ENCODE measurements around the gene PHOX2A.

Gene PHOX2A

GRCh38 chr11:72251614-72252013 is 7.6 kb upstream of the PHOX2A start:
- Histone ChIP-seq H3K27ac (no peak overlapping the region), H3K27me3 (peaks cover 13% of the 10 kb centered on the region), H3K4me1 (no peaks in the 10 kb centered on the region), H3K9ac (no peak overlapping the region), H3K9me3 (no peaks in the 10 kb centered on the region), H3K4me3 (no peak overlapping the region), H3K36me3 (no peaks in the 10 kb centered on the region), H4K20me1 (no peaks in the 10 kb centered on the region), H3K4me2 (no peak overlapping the region)
- TF ChIP-seq Cebpa-rat (IDR thresholded peaks at IDR 0.05), result no peak

DNA sequence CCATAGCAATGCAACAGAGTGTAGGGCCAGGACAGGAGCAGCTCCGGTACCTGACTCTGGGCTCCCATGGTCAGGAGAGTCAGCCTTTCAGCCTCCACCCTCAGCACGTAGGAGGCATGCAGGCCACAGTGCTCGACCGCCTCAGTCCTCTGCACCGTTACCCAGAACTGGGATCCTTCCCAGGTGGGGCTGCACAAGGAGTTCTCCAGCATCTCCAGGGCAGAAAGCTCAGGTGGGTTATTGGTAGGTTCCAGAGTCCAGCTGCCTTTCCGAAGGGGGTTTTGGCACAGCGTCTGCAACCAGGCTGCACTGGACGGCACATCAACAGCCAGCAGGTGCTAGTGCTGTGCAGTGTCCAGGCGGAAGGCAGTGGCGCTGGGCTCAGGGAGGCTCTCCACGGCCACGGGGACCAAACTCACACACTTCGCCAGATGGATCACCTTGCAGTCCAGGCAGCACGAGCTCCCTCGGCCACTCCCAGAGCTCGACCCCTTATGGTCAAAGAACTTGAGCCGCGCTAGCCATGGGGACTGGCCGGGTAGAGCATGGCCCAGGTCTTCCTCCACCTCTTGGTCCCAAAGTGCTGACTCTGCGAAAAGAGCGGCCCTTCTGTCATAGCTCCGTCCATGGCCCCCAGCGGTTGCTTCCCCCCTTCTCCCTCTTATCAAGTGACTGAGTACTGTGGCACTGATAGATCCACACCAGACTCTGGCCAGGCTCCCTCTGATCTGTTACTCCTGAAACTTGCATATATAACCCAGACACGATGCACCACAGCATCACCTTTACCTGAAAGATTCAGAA is 6.9 kb upstream of the PHOX2A start:
- H3K4me2 ChIP-seq, result no peak overlapping the region
- H4K20me1 ChIP-seq, result no peaks in the 10 kb centered on the region
- H3K27me3 ChIP-seq, result peaks cover 21% of the 10 kb centered on the region
- H3K9ac ChIP-seq, result no peak overlapping the region
- no peaks in the 10 kb centered on the region for H3K4me1 ChIP-seq
- H3K36me3 ChIP-seq, result no peaks in the 10 kb centered on the region
- H3K9me3 ChIP-seq, result no peaks in the 10 kb centered on the region
- no peak overlapping the region for H3K27ac ChIP-seq
- no peak overlapping the region for H3K4me3 ChIP-seq
- TF ChIP-seq Cebpa-rat (IDR thresholded peaks at IDR 0.05), result no peak

GRCh38 chr11:72249961-72250360 is 6.0 kb upstream of the PHOX2A start:
- Histone ChIP-seq H3K4me1 (no peaks in the 10 kb centered on the region), H3K9me3 (peaks cover 4% of the 10 kb centered on the region; the same call in 1 of the 2 replicates), H3K4me3 (no peak overlapping the region), H3K4me2 (no peak overlapping the region), H3K36me3 (no peaks in the 10 kb centered on the region), H3K27ac (no peak overlapping the region), H3K9ac (no peak overlapping the region), H3K27me3 (peaks cover 30% of the 10 kb centered on the region), H4K20me1 (peaks cover 4% of the 10 kb centered on the region; the same call in 1 of the 2 replicates)
- TF ChIP-seq Cebpa-rat (IDR thresholded peaks at IDR 0.05), result no peak

- TF ChIP-seq Cebpa-rat (IDR thresholded peaks at IDR 0.05), result no peak
- H3K4me3 ChIP-seq, result no peak overlapping the region
- H3K36me3 ChIP-seq, result no peaks in the 10 kb centered on the region
- no peak overlapping the region for H3K9ac ChIP-seq
- H3K4me1 ChIP-seq, result no peaks in the 10 kb centered on the region
- no peak overlapping the region for H3K4me2 ChIP-seq
- peaks cover 53% of the 10 kb centered on the region for H3K27me3 ChIP-seq
- peaks cover 4% of the 10 kb centered on the region; the same call in 1 of the 2 replicates for H4K20me1 ChIP-seq
- no peak overlapping the region for H3K27ac ChIP-seq
- peaks cover 28% of the 10 kb centered on the region for H3K9me3 ChIP-seq
These were observed 3.6 kb upstream of the PHOX2A start for GRCh38 chr11:72247584-72247983.

GRCh38 chr11:72245263-72245816 is 1.4 kb upstream of the PHOX2A start:
- Histone ChIP-seq H3K36me3 (no peaks in the 10 kb centered on the region), H3K4me2 (no peak overlapping the region), H3K27ac (no peak overlapping the region), H3K4me1 (peaks cover 6% of the 10 kb centered on the region), H3K9ac (no peak overlapping the region), H4K20me1 (peaks cover 10% of the 10 kb centered on the region), H3K4me3 (no peak overlapping the region), H3K9me3 (peaks cover 33% of the 10 kb centered on the region), H3K27me3 (peaks cover 76% of the 10 kb centered on the region)
- no peak for TF ChIP-seq Cebpa-rat (IDR thresholded peaks at IDR 0.05)

DNA sequence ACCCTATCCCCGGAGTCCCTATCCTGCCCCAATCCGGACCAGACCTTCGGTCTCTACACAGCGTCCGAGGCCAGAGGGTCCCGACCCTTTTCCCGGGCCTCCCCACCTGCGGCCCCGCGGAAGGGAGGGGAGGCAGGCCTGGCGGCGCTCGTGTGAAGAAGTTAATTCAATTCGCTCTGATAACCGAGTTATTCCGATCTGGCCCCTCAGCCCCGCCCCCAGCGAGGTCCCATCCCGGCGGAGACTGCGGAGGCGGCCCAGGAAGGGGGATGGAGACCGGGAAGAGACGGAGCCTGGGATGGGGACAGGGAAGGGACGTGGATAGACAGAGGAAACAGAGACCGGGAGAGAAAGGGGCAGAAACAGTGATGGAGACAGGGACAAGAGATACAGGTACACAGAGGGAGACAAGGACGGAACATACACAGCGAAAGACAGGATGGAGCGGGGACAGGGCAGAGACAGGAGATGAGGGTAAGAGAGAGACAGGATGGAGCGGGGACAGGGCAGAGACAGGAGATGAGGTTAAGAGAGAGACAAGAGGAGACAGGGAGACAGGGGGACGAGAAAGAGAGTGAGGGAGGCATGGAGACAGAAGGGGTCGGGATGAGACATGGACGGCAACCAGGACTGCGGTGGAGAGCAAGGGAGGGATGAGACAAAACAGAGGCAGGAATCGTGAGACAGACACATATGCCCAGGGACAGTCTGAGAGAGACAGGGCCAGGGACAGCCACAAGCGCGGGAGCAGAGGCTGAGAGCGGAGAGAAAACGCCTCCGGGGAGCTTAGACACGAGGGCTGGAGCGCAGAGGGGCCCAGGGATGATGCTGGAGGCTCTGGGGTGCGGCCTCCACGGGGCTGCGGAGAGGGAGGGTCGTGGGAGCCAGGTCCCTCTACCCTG is 636 bp upstream of the PHOX2A start:
- Histone ChIP-seq H3K4me2 (no peak overlapping the region), H3K4me1 (peaks cover 13% of the 10 kb centered on the region), H3K27ac (no peak overlapping the region), H3K4me3 (no peak overlapping the region), H3K27me3 (peaks cover 83% of the 10 kb centered on the region), H4K20me1 (peaks cover 18% of the 10 kb centered on the region), H3K9me3 (peaks cover 33% of the 10 kb centered on the region), H3K36me3 (no peaks in the 10 kb centered on the region), H3K9ac (no peak overlapping the region)
- TF ChIP-seq Cebpa-rat (IDR thresholded peaks at IDR 0.05), result no peak

- peaks cover 6% of the 10 kb centered on the region for H3K36me3 ChIP-seq
- peaks cover 25% of the 10 kb centered on the region for H3K4me1 ChIP-seq
- H3K27ac ChIP-seq, result no peak overlapping the region
- H3K9ac ChIP-seq, result no peak overlapping the region
- peaks cover 95% of the 10 kb centered on the region for H3K27me3 ChIP-seq
- no peak overlapping the region for H3K4me2 ChIP-seq
- peaks cover 33% of the 10 kb centered on the region for H3K9me3 ChIP-seq
- no peak overlapping the region for H3K4me3 ChIP-seq
- no peak for TF ChIP-seq Cebpa-rat (IDR thresholded peaks at IDR 0.05)
- H4K20me1 ChIP-seq, result peaks cover 30% of the 10 kb centered on the region
These were observed 560 bp downstream of the PHOX2A start for GRCh38 chr11:72243173-72244059.

DNA sequence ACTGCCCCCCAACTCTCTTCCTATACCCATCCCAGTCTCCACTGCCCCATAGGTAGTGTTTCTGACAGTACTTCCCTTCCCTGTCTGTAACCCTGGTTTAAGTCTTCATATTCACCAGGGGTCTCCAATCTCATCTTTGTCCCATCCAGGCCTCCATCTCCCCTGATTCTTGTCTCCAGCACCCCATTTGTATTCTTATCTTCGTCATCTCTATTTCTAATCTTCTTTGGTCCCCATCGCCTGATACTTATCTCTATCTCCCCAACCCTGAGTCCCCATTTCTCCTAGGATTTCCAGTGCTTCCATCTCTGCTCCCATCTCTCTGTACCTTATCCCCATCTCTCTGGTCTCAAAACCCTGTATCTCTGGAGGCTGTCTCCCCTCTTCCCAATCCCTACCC is 1.8 kb downstream of the PHOX2A start:
- TF ChIP-seq Cebpa-rat (IDR thresholded peaks at IDR 0.05), result no peak
- no peak overlapping the region for H3K9ac ChIP-seq
- peaks cover 42% of the 10 kb centered on the region for H4K20me1 ChIP-seq
- no peak overlapping the region for H3K4me3 ChIP-seq
- H3K4me2 ChIP-seq, result no peak overlapping the region
- H3K27ac ChIP-seq, result no peak overlapping the region
- H3K36me3 ChIP-seq, result peaks cover 19% of the 10 kb centered on the region
- H3K27me3 ChIP-seq, result peaks cover 100% of the 10 kb centered on the region
- H3K9me3 ChIP-seq, result peaks cover 33% of the 10 kb centered on the region
- peaks cover 33% of the 10 kb centered on the region for H3K4me1 ChIP-seq

- Histone ChIP-seq H3K27me3 (peaks cover 92% of the 10 kb centered on the region), H3K4me1 (peaks cover 35% of the 10 kb centered on the region), H3K4me3 (no peak overlapping the region), H3K4me2 (no peak overlapping the region), H3K27ac (no peak overlapping the region), H3K36me3 (peaks cover 27% of the 10 kb centered on the region), H3K9ac (no peak overlapping the region), H3K9me3 (peaks cover 33% of the 10 kb centered on the region), H4K20me1 (peaks cover 50% of the 10 kb centered on the region)
- no peak for TF ChIP-seq Cebpa-rat (IDR thresholded peaks at IDR 0.05)
These were observed 2.6 kb downstream of the PHOX2A start for GRCh38 chr11:72241291-72241781.

All from BLaER1 (cell line).